ENCODE results near the gene AGMO.

- TF ChIP-seq CTCF (IDR thresholded peaks at IDR 0.05) = no peak
- TF ChIP-seq POLR2A (IDR thresholded peaks at IDR 0.05) = no peak
Measured at GRCh38 chr7:15430911-15431310, 130.9 kb downstream of the AGMO start.

Data from right lobe of liver (tissue), 4 donors.